ENCODE data around the gene PBX3. TPM values are rescaled to one million over a fixed set of nuclear protein-coding genes. Genes with fewer than 3 reads are reported as not detected.

Gene PBX3
- total RNA-seq, 1 donor from 2014 or later = 48.6 TPM

- no peaks in the 10 kb centered on the region for H3K36me3 ChIP-seq
- ATAC-seq (no peak), DNase-seq (no peak)
- H3K27me3 ChIP-seq = no peaks in the 10 kb centered on the region
- intact Hi-C loops (cut with DNase I) = no loop called here
- H3K4me1 ChIP-seq = peaks cover 30% of the 10 kb centered on the region
- no peak for TF ChIP-seq CTCF (IDR thresholded peaks at IDR 0.05)
- no peak overlapping the region for H3K27ac ChIP-seq
- no peaks in the 10 kb centered on the region for H3K9me3 ChIP-seq
- peak overlapping the region; percentile 22 for H3K4me3 ChIP-seq
Measured at GRCh38 chr9:125759764-125760129, 12.6 kb downstream of the PBX3 start.

- no peak overlapping the region for H3K4me3 ChIP-seq
- no peak overlapping the region for H3K27ac ChIP-seq
- H3K27me3 ChIP-seq = no peaks in the 10 kb centered on the region
- DNase-seq = no peak
- intact Hi-C loops (cut with DNase I) = no loop called here
- no peak for ATAC-seq
- no peaks in the 10 kb centered on the region for H3K36me3 ChIP-seq
- H3K9me3 ChIP-seq = no peaks in the 10 kb centered on the region
- no peak for TF ChIP-seq CTCF (IDR thresholded peaks at IDR 0.05)
- peaks cover 30% of the 10 kb centered on the region for H3K4me1 ChIP-seq
Measured at GRCh38 chr9:125760537-125760936, 13.4 kb downstream of the PBX3 start.

- TF ChIP-seq CTCF (IDR thresholded peaks at IDR 0.05) = no peak
- H3K4me1 ChIP-seq = peaks cover 30% of the 10 kb centered on the region
- H3K27me3 ChIP-seq = no peaks in the 10 kb centered on the region
- no peak overlapping the region for H3K4me3 ChIP-seq
- DNase-seq (no peak), ATAC-seq (peak; percentile 45)
- H3K36me3 ChIP-seq = no peaks in the 10 kb centered on the region
- H3K27ac ChIP-seq = no peak overlapping the region
- no peaks in the 10 kb centered on the region for H3K9me3 ChIP-seq
- intact Hi-C loops (cut with DNase I) = no loop called here
Measured at GRCh38 chr9:125761676-125762450, 14.7 kb downstream of the PBX3 start.

GRCh38 chr9:125763394-125763801 lies 16.2 kb downstream of the PBX3 start:
- H3K4me3 ChIP-seq = no peak overlapping the region
- DNase-seq (no peak), ATAC-seq (no peak)
- no peaks in the 10 kb centered on the region for H3K9me3 ChIP-seq
- no peaks in the 10 kb centered on the region for H3K36me3 ChIP-seq
- H3K27ac ChIP-seq = no peak overlapping the region
- peaks cover 30% of the 10 kb centered on the region for H3K4me1 ChIP-seq
- intact Hi-C loops (cut with DNase I) = no loop called here
- H3K27me3 ChIP-seq = no peaks in the 10 kb centered on the region
- TF ChIP-seq CTCF (IDR thresholded peaks at IDR 0.05) = no peak

GRCh38 chr9:125764198-125764597 lies 17.0 kb downstream of the PBX3 start:
- no peak overlapping the region for H3K27ac ChIP-seq
- H3K27me3 ChIP-seq = no peaks in the 10 kb centered on the region
- peaks cover 23% of the 10 kb centered on the region for H3K4me1 ChIP-seq
- intact Hi-C loops (cut with DNase I) = no loop called here
- no peaks in the 10 kb centered on the region for H3K36me3 ChIP-seq
- H3K4me3 ChIP-seq = no peak overlapping the region
- no peaks in the 10 kb centered on the region for H3K9me3 ChIP-seq
- no peak for TF ChIP-seq CTCF (IDR thresholded peaks at IDR 0.05)
- ATAC-seq (no peak), DNase-seq (no peak)

All from upper lobe of right lung (tissue), 1 donor.